Measurements from ENCODE around the gene BCL10.

BCL10 gene

DNA sequence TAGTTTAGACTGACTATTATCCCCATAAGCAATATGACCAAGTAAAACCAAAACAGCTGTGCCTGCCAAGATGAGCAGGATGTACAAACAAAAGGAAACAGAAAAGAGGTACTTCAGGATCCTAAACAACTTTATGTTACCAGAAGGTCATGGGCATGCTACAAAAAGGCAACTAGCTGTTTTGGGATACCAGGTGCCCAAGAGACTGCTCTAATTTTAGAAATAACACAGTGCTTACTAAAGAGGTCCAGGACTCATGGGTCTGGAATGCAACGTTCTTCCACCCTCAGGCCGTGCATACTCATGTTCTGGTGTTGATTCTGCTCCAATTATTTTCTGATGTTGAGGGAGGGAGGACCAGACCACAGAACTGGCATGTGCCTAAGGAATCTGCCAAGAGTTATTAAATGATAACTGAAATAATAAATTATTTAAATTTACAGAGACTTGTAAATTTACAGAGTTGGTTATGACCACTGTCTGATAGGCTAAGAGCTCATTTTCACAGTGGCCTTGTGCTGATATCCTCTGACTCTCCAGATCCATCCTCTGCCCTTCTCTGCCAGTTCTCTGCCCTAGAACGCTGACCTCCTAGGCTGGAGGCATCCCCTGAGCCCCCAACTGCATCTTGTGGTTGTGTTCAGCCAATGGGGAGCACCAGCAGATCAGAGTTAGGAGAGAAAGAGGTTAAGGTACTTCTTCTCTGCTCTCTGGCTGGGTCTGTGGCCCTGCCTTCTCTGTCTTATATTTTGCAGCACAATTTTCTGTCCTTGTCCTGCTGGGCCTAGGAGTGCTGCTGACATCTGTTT, 37.7 kb upstream of the BCL10 start:
- Mint-ChIP-seq H3K4me1 (ENCODE audit: low read depth) (no peaks in the 10 kb centered on the region), H3K4me3 (no peak overlapping the region), H3K9me3 (no peaks in the 10 kb centered on the region), H3K27me3 (ENCODE audit: low read depth) (peaks cover 74% of the 10 kb centered on the region), H3K27ac (no peak overlapping the region), H3K36me3 (ENCODE audit: low read depth) (no peaks in the 10 kb centered on the region)
- no peak for DNase-seq (ENCODE audit: low spot score)

GRCh38 chr1:85311818-85312217, 35.4 kb upstream of the BCL10 start:
- H3K4me1 Mint-ChIP-seq (ENCODE audit: low read depth) = peaks cover 2% of the 10 kb centered on the region
- no peaks in the 10 kb centered on the region for H3K36me3 Mint-ChIP-seq (ENCODE audit: low read depth)
- DNase-seq (ENCODE audit: low spot score) = no peak
- H3K4me3 Mint-ChIP-seq = no peak overlapping the region
- no peaks in the 10 kb centered on the region for H3K9me3 Mint-ChIP-seq
- H3K27me3 Mint-ChIP-seq (ENCODE audit: low read depth) = peaks cover 73% of the 10 kb centered on the region
- H3K27ac Mint-ChIP-seq = no peak overlapping the region

DNA sequence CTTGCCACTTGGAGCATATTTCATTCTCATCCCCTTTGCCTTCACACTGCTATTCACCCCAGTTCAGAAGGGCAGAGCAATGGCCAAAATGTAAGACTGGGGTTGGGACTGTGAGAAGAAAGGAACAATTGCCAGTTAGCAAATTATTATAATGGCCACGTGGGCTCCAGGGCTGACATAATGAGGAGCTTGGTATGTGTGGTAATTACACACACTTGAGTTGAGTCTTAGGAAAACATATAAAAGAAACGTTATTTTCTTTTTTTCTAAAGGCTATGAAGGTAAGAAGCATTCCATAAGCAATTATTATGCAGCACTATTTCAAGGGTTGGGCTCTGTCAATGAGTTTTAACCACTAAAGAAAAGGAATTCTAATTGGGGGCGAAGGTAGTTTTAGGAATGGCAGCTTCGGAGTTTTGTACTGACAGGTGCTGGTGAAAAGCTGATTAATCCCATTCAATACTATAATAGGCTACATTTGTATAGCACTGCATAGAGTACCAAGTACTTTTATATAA, 32.5 kb upstream of the BCL10 start:
- Mint-ChIP-seq H3K4me1 (ENCODE audit: low read depth) (peaks cover 2% of the 10 kb centered on the region), H3K36me3 (ENCODE audit: low read depth) (no peaks in the 10 kb centered on the region), H3K4me3 (no peak overlapping the region), H3K27me3 (ENCODE audit: low read depth) (peaks cover 60% of the 10 kb centered on the region), H3K9me3 (no peaks in the 10 kb centered on the region), H3K27ac (no peak overlapping the region)
- no peak for DNase-seq (ENCODE audit: low spot score)

GRCh38 chr1:85307987-85308832, 31.8 kb upstream of the BCL10 start:
- H3K4me3 Mint-ChIP-seq = peak overlapping the region; percentile 24

DNA sequence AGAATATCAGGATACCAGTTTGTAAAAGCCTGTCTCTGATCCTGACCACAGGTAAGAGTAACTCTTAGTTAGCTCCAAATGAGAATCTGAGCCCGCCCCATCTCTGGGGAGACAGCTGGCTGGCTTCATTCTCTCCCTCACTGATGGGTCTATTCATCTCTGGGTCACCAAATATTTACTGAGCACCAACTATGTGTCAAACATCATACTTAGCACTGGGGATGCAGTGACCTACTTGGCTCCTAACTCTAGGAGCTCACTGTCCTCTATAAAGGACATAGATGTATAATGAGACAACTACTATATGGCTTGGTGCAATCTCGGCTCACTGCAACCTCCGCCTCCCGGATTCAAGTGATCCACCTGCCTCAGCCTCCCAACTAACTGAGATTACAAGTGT, 29.8 kb upstream of the BCL10 start:
- H3K9me3 Mint-ChIP-seq = no peaks in the 10 kb centered on the region
- DNase-seq (ENCODE audit: low spot score) = no peak
- H3K4me3 Mint-ChIP-seq = no peak overlapping the region
- no peaks in the 10 kb centered on the region for H3K36me3 Mint-ChIP-seq (ENCODE audit: low read depth)
- H3K27me3 Mint-ChIP-seq (ENCODE audit: low read depth) = peaks cover 60% of the 10 kb centered on the region
- H3K4me1 Mint-ChIP-seq (ENCODE audit: low read depth) = peaks cover 2% of the 10 kb centered on the region
- H3K27ac Mint-ChIP-seq = no peak overlapping the region

More at GRCh38 chr1:85307987-85308832, 31.8 kb upstream of the BCL10 start:
- Mint-ChIP-seq H3K27me3 (ENCODE audit: low read depth) (peaks cover 58% of the 10 kb centered on the region), H3K27ac (no peak overlapping the region), H3K36me3 (ENCODE audit: low read depth) (no peaks in the 10 kb centered on the region), H3K9me3 (no peaks in the 10 kb centered on the region), H3K4me1 (ENCODE audit: low read depth) (peaks cover 2% of the 10 kb centered on the region)
- peak; percentile 44 for DNase-seq (ENCODE audit: low spot score)

- peaks cover 2% of the 10 kb centered on the region for H3K4me1 Mint-ChIP-seq (ENCODE audit: low read depth)
- H3K4me3 Mint-ChIP-seq = no peak overlapping the region
- H3K27ac Mint-ChIP-seq = no peak overlapping the region
- H3K27me3 Mint-ChIP-seq (ENCODE audit: low read depth) = peaks cover 43% of the 10 kb centered on the region
- no peak for DNase-seq (ENCODE audit: low spot score)
- H3K9me3 Mint-ChIP-seq = no peaks in the 10 kb centered on the region
- H3K36me3 Mint-ChIP-seq (ENCODE audit: low read depth) = no peaks in the 10 kb centered on the region
Observed at GRCh38 chr1:85303440-85304162, 27.2 kb upstream of the BCL10 start.

GRCh38 chr1:85300140-85300539, 23.7 kb upstream of the BCL10 start:
- no peak overlapping the region for H3K27ac Mint-ChIP-seq
- H3K4me1 Mint-ChIP-seq (ENCODE audit: low read depth) = peaks cover 9% of the 10 kb centered on the region

DNA sequence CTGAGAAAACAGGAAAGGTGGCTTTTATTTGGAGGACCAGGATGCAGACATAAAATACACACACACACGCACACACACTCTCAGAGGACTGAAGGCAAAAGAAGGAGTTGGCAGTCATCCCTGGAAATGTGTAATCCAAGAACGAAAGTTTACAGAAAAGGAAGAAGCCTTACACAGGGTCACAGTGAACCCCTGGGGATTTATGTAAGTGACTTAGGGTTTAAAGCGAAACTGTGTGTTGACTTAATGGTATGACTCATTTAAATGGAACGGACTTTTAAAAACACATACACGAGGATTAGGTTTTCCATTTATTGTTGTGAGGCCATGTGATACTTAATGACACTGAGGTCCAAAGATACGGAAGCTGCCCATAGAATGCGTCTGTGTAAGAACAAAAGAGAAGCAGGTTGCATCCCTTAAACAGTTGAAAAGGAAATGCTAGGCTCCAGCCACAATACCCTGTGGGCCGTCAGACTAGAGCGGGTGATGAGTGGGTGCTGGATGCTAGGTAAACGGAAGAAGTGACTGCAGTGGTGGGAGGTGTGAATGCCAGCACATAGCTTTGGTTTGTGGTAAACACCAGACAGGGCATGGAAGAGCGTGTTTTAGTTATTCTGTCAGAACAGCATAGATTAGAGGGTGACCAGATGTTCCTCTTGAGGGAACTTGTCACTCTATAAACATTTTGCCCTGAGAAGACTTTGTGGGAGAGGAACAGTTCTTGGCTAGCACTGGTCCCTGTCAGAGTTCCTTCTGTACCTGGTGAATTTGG, 21.6 kb upstream of the BCL10 start:
- H3K36me3 Mint-ChIP-seq (ENCODE audit: low read depth) = no peaks in the 10 kb centered on the region
- H3K27me3 Mint-ChIP-seq (ENCODE audit: low read depth) = peaks cover 33% of the 10 kb centered on the region
- H3K4me1 Mint-ChIP-seq (ENCODE audit: low read depth) = peaks cover 9% of the 10 kb centered on the region
- no peak overlapping the region for H3K27ac Mint-ChIP-seq
- peak overlapping the region; percentile 6 for H3K4me3 Mint-ChIP-seq
- peak; percentile 87 for DNase-seq (ENCODE audit: low spot score)
- no peaks in the 10 kb centered on the region for H3K9me3 Mint-ChIP-seq

More at GRCh38 chr1:85300140-85300539, 23.7 kb upstream of the BCL10 start:
- Mint-ChIP-seq H3K9me3 (no peaks in the 10 kb centered on the region), H3K27me3 (ENCODE audit: low read depth) (peaks cover 38% of the 10 kb centered on the region), H3K36me3 (ENCODE audit: low read depth) (no peaks in the 10 kb centered on the region), H3K4me3 (no peak overlapping the region)
- no peak for DNase-seq (ENCODE audit: low spot score)

DNA sequence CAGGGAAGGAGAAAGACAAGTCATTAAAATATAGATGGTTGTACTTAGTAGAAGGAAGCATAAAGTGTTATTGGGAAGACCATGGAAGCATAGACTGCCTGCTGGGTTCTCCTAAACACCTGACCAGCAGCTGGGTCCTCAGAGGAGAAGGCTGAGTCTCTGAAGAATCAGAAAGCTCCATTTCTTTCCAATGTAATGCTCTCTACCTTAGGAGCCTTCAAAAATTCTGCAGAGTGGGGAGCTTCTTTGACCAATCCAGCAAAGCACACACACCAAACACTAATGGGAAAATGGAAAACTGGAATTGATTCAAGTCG, 21.1 kb upstream of the BCL10 start:
- H3K36me3 Mint-ChIP-seq (ENCODE audit: low read depth) = no peaks in the 10 kb centered on the region
- no peaks in the 10 kb centered on the region for H3K9me3 Mint-ChIP-seq
- no peak overlapping the region for H3K27ac Mint-ChIP-seq
- no peak for DNase-seq (ENCODE audit: low spot score)
- peaks cover 9% of the 10 kb centered on the region for H3K4me1 Mint-ChIP-seq (ENCODE audit: low read depth)
- H3K4me3 Mint-ChIP-seq = no peak overlapping the region
- H3K27me3 Mint-ChIP-seq (ENCODE audit: low read depth) = peaks cover 33% of the 10 kb centered on the region

DNA sequence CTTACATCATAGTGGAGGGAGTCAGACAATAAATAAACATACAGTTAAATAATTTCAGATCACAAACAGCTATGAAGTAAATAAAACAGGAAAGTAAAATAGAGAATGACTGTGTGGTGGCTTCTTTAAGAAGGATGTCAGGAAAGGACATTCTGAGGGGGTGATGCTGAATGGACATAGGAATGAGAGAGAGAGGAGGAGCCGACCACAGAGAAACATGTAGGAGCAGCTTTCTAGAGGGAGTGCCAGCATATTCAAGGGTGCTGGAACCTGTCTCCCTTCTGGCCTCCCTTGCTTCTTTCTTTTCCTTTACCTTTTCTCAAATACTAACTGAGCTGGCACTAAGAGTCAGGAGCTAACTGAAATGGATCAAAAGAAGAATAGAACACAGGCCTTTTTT, 20.5 kb upstream of the BCL10 start:
- Mint-ChIP-seq H3K4me1 (ENCODE audit: low read depth) (peaks cover 9% of the 10 kb centered on the region), H3K27me3 (ENCODE audit: low read depth) (peaks cover 31% of the 10 kb centered on the region), H3K36me3 (ENCODE audit: low read depth) (no peaks in the 10 kb centered on the region), H3K4me3 (no peak overlapping the region), H3K27ac (no peak overlapping the region), H3K9me3 (no peaks in the 10 kb centered on the region)
- DNase-seq (ENCODE audit: low spot score) = no peak

DNA sequence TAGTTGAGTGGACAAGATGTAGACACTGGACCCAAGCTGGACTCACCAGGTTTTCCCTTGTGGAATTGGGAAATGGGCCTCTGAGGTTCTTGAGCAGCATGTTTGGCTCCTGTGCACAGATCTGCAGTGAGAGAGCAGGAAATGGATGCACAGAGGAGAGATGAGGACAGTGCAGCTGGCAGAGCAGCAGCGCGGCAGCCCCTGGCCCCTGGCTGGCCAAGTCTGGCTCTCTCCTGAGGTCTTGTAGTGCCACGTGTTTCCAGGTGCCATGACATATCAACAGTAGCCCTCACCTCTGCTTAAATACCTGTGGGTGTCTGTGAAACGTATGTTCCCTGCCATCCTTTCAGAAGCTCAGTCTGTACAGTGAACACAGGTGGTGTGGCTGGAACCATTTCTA, 19.2 kb upstream of the BCL10 start:
- Mint-ChIP-seq H3K9me3 (no peaks in the 10 kb centered on the region), H3K27ac (no peak overlapping the region), H3K27me3 (ENCODE audit: low read depth) (peaks cover 26% of the 10 kb centered on the region), H3K36me3 (ENCODE audit: low read depth) (no peaks in the 10 kb centered on the region), H3K4me3 (no peak overlapping the region), H3K4me1 (ENCODE audit: low read depth) (peaks cover 9% of the 10 kb centered on the region)
- no peak for DNase-seq (ENCODE audit: low spot score)

- Mint-ChIP-seq H3K27ac (no peak overlapping the region), H3K9me3 (no peaks in the 10 kb centered on the region), H3K4me3 (no peak overlapping the region), H3K27me3 (ENCODE audit: low read depth) (peaks cover 31% of the 10 kb centered on the region), H3K36me3 (ENCODE audit: low read depth) (no peaks in the 10 kb centered on the region), H3K4me1 (ENCODE audit: low read depth) (peaks cover 9% of the 10 kb centered on the region)
- DNase-seq (ENCODE audit: low spot score) = no peak
Observed at GRCh38 chr1:85295006-85295431, 18.6 kb upstream of the BCL10 start.

DNA sequence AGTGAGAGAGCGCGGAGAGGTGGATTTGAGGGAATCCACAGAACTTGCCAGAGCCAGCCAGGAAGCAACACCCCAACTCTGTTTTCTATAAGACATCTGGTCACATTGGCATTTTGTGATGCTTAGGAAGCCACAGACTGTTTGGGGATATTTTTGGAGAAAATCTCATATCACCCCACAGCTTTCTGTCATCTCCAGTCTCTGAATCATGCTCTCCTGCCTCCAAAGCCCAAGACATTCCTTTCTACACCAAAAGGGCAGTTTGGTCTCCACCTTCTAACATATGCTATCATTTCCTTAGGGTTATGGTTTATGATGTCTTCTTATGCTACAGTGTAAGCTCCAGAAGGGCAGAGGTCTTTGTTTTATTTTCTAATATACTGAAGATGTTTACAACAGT, 14.4 kb upstream of the BCL10 start:
- Mint-ChIP-seq H3K4me1 (ENCODE audit: low read depth) (no peaks in the 10 kb centered on the region), H3K36me3 (ENCODE audit: low read depth) (no peaks in the 10 kb centered on the region), H3K9me3 (no peaks in the 10 kb centered on the region), H3K4me3 (no peak overlapping the region), H3K27me3 (ENCODE audit: low read depth) (peaks cover 32% of the 10 kb centered on the region), H3K27ac (no peak overlapping the region)
- no peak for DNase-seq (ENCODE audit: low spot score)

Data from T-helper 2 cell treated with Interferon-gamma antibody and Interleukin-4, amounts not matched to agents 5 μg/mL and 100 μg/mL, for 36 hours (primary cell).